Right atrium auricular region (tissue), 2 donors: ENCODE results near the gene CYP8B1. TPM values are rescaled to one million over a fixed set of nuclear protein-coding genes. Genes with fewer than 3 reads are reported as not detected.

Experiments
- DNase-seq: peaks from one replicate; pipeline ENCODE4 v3.0.0-alpha.2; 2019; ENCODE audit warnings: low spot score
- H3K27ac ChIP-seq, 2 donors: fragments of 200-600 bp; sonication (generic); 1 replicate in 1 of 2; 2 replicates in 1 of 2; pipeline ENCODE4 v1.5.1; 2016 to 2019
- H3K27me3 ChIP-seq, 2 donors: fragments of 200-600 bp; sonication (generic); one replicate each; pipeline versions ENCODE4 v1.5.1 to v1.6.0; 2017 to 2019
- H3K36me3 ChIP-seq: fragments of 200-600 bp; sonication (generic); one replicate; pipeline ENCODE4 v1.5.1; 2016
- H3K4me1 ChIP-seq, 2 donors: fragments of 200-600 bp; sonication (generic); one replicate each; pipeline versions ENCODE4 v1.5.1 to v1.6.0; 2017 to 2019
- H3K4me3 ChIP-seq, 2 donors: fragments of 200-600 bp; sonication (generic); 1 replicate in 1 of 2; 2 replicates in 1 of 2; pipeline ENCODE4 v1.5.1; 2017 to 2019; ENCODE audit warnings: mild to moderate bottlenecking in 1 of 2, moderate library complexity in 1 of 2
- H3K9me3 ChIP-seq, 2 donors: fragments of 200-600 bp; sonication (generic); one replicate each; pipeline ENCODE4 v1.5.1; 2019
- total RNA-seq, 2 donors: library from RNA; depleted of rRNA; stranded (reverse); fragments of >200 nt; gene quantifications; one replicate each; pipeline ENCODE4 v1.1.0, GENCODE V29; 2016
- TF ChIP-seq, protein P1 (sequence below), 2 donors: fragments of 200-600 bp; sonication (generic); IDR thresholded peaks; one replicate each; pipeline ENCODE4 v1.5.1; 2019; ENCODE audit warnings: antibody characterized with exemption in 2 of 2

CYP8B1 gene
- total RNA-seq, 2 donors from 2014 or later, result not detected

DNA sequence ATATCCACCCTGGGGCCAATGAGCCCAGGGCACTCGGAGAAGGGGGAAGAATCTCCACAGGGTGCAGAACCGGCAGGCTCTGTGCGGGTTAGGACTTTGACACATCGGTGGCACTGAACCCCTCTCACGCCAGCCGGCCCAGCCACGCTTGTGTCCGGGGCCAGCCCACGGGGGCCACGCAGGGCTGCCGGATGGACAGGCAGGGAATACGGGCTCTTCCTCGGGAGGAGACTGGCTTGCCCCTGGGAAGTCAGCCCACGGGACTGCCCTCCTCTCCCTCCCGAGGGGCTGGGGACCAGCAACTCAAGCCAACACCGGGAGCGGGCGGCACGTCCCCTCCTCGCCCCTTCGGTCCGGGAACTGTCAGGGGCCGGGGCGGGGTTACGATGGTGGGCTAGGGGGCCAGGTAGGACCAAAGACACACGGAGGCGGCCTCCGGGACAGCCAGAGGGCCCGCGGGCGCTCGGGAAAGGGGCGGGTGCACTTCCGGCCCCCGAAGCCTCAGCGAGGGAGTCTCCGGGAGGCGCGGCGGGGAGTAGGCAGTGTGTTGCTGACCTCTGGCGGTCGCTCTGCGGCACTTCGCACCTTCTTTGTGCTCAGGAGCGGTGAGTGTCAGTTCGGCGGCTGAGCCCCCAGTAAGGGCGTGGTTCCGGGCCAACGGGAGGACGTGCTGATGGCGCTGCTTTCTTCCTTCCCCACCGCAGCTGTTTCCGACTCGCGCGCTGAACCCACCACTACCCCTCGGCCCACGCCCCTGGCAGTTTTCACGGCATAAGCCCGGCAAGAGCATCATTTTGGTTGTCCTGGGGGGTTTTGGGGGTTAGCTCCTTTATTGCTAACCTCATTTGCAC lies 5.1 kb upstream of the CYP8B1 start:
- Histone ChIP-seq H3K27ac (peak overlapping the region; percentile 60 to 74), H3K4me3 (peak overlapping the region; percentile 48 to 64), H3K4me1 (peaks cover 0 to 10% of the 10 kb centered on the region in 2 donors), H3K9me3 (no peaks in the 10 kb centered on the region), H3K36me3 (no peaks in the 10 kb centered on the region), H3K27me3 (no peaks in the 10 kb centered on the region)
- TF ChIP-seq, protein P1, sequence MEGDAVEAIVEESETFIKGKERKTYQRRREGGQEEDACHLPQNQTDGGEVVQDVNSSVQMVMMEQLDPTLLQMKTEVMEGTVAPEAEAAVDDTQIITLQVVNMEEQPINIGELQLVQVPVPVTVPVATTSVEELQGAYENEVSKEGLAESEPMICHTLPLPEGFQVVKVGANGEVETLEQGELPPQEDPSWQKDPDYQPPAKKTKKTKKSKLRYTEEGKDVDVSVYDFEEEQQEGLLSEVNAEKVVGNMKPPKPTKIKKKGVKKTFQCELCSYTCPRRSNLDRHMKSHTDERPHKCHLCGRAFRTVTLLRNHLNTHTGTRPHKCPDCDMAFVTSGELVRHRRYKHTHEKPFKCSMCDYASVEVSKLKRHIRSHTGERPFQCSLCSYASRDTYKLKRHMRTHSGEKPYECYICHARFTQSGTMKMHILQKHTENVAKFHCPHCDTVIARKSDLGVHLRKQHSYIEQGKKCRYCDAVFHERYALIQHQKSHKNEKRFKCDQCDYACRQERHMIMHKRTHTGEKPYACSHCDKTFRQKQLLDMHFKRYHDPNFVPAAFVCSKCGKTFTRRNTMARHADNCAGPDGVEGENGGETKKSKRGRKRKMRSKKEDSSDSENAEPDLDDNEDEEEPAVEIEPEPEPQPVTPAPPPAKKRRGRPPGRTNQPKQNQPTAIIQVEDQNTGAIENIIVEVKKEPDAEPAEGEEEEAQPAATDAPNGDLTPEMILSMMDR (IDR thresholded peaks at IDR 0.05), result peak; percentile 72 to 95
- peak; percentile 88 for DNase-seq

DNA sequence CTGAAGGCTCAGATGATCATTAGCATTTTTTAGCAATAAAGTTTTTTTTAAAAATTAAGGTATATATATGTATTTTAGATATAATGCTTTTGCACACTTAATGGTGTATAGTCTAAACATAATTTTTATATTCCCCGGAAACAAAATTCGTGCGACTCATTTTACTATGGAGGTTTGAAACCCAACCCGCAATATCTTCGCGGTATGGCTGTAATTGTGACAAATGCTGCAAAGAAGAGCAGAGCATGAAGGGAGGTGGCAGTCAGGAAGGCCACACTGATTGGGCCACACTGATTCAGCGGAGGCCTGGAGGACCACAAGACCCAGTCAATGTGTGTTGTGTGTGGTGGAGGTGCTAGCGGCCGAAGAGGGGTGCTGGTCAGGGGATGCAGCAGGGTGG lies 4.5 kb upstream of the CYP8B1 start:
- peak overlapping the region in 1 of 2 donors; percentile 64 for H3K4me3 ChIP-seq
- no peaks in the 10 kb centered on the region for H3K36me3 ChIP-seq
- TF ChIP-seq, protein P1 (IDR thresholded peaks at IDR 0.05), result no peak
- no peaks in the 10 kb centered on the region for H3K9me3 ChIP-seq
- H3K27ac ChIP-seq, result no peak overlapping the region
- no peaks in the 10 kb centered on the region for H3K27me3 ChIP-seq
- DNase-seq, result no peak
- peaks cover 0 to 10% of the 10 kb centered on the region in 2 donors for H3K4me1 ChIP-seq

DNA sequence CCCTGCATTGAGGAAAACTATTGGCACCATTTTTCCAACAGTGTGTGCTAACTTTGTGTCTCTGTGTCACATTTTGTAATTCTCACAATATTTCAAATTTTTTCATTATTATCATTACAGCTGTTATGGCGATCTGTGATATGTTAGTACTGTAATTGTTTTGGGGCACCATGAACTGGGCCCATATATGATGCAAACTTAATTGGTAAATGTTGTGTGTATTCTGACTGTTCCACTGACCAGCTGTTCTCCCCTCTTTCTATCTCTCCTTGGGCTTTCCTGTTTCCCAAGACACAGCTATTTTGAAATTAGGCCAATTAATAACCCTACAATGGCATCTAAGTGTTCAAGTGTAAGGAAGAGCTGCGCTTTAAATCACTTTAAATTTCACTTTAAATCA lies 2.2 kb upstream of the CYP8B1 start:
- no peaks in the 10 kb centered on the region for H3K36me3 ChIP-seq
- DNase-seq, result no peak
- no peak overlapping the region for H3K27ac ChIP-seq
- peaks cover 0 to 12% of the 10 kb centered on the region in 2 donors for H3K4me1 ChIP-seq
- H3K9me3 ChIP-seq, result no peaks in the 10 kb centered on the region
- TF ChIP-seq, protein P1 (IDR thresholded peaks at IDR 0.05), result no peak
- H3K27me3 ChIP-seq, result no peaks in the 10 kb centered on the region
- no peak overlapping the region for H3K4me3 ChIP-seq

DNA sequence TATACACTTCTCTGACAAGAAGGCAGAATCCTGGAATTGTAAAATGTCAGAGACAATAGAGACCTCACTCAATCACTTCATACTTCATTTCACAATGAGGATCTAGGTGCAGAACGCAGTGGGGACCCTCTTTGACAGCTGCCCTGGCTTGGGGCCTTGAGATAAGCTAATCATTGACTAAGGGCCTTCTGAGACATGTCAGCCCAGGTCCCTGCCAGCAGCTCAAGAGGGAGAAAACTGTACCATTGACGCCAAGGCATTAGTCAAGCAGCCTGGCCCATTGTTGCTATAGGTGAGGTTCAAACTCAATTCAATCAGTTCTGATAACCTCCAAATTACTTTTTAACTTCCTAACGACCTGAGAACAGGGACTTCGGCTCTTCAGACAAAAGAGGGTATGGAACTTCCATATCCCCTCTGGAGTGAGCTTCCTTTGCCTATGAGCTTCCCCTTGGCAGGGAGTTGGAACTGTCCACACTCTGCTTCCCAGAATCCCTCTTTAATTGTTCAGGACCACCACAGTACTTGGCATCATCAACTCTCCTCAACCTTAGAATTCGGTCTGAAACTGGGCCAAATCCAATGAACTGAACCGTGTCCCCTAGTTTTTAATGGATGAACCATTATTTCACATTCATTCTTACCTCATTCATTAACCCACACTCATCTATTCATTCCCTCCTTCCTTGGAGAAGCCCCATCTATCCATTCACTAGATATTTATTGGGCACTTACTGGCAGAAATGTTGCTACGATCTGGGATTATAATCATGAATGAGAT lies 1.5 kb upstream of the CYP8B1 start:
- Histone ChIP-seq H3K27me3 (no peaks in the 10 kb centered on the region), H3K4me3 (no peak overlapping the region), H3K36me3 (no peaks in the 10 kb centered on the region), H3K9me3 (no peaks in the 10 kb centered on the region), H3K4me1 (peaks cover 0 to 20% of the 10 kb centered on the region in 2 donors), H3K27ac (no peak overlapping the region)
- DNase-seq, result no peak
- TF ChIP-seq, protein P1 (IDR thresholded peaks at IDR 0.05), result no peak

DNA sequence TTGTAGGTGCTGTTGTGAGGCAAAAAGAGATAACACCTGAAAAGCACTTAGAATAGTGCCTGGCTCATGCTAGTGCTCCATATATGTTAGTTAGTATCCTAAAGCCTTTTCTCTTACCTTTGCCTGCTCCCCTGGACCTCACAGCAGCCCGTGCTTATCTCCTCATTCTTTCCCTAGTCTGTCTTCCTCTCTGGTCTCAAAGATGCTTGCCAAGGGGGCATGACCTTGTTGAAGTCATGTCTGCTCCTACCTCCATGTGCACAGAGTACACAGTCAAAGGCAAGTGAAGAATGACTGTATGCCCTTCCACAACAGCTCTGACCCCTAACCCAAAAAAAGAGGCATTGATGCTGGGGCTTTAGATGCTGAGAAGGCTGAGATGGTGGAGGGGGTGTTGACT lies 722 bp upstream of the CYP8B1 start:
- Histone ChIP-seq H3K27me3 (no peaks in the 10 kb centered on the region), H3K36me3 (no peaks in the 10 kb centered on the region), H3K9me3 (no peaks in the 10 kb centered on the region), H3K27ac (no peak overlapping the region), H3K4me3 (no peak overlapping the region), H3K4me1 (peaks cover 0 to 25% of the 10 kb centered on the region in 2 donors)
- no peak for DNase-seq
- TF ChIP-seq, protein P1 (IDR thresholded peaks at IDR 0.05), result no peak
